Stimulated activated CD8-positive, alpha-beta memory T cell treated with anti-CD3 and anti-CD28 coated beads, Interleukin-2, amount 100 ng/mL, for 1 hour (primary cell): ENCODE data around the gene NPAS2.

ENCODE experiments used
- DNase-seq, 2 donors: peaks; one replicate each; pipeline ENCODE4 v3.0.0-alpha.2; 2020; ENCODE audit warnings: low read depth in 2 of 2

Gene NPAS2

DNA sequence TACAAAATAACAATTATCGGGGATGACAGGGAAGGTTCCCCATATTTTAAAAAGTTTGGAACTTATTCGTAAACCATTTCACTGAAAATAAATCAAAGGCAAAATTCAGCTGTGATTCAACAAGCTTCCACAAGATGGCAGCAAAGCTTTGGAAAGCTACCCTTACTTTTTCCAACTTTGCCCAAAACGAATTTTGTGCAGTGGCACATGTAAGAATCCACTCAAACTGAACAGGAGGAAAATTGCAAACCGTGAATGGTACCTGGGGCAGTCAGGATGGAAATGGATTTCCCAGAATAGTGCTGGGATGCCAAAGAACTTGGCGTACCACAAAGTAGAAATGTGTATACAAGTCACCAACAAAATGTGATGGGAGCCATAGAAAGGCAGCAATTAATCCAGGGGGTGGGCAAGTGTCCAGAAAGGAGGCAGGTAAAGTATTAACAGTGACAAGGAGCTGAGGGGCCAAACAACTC, 192.8 kb downstream of the NPAS2 start:
- DNase-seq = no peak

DNA sequence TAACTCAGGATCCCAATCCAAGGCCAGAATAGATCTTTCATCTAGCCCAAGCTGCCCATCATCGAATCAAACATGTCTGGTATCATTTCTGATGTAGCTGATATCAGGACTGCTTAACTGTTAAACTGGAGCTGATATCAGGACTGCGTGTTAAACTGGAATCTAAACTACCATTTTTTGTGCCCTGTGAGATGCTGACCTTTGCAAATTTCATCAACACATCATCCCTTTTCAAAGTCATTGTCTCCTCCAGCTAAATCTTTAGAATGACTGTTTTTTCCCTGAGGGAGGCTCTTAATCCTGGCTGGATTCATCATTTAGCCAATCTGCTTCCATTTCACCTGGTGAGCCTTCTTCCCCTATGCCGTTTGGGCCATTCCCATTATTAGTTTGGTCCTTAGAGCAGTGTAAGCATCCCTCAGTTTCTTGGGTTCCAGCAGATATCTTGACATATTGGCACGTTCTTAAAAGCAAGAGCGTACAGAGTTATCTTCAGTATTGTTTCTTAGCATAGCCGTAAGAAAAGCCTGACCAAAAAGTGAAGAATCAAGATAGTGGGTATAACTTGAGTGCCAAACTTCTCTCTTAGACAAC, 194.4 kb downstream of the NPAS2 start:
- no peak for DNase-seq

DNA sequence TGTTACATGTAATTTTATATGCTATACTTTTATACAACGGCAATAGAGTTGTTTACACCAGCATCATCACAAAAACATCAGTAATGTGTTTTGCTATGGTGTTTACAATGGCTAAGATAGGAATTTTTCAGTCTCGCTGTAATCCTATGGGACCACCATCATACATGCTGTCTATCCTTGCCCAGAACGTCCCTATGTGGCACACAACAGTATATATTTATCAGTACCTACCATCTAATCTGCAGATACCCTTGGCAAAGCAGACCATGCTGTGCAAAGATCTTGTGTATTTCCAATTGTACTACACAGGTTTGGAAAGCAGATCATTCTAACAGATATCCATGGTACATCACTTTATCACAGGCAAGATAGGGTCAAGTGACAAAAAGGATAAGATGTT, 197.4 kb downstream of the NPAS2 start:
- no peak for DNase-seq

DNA sequence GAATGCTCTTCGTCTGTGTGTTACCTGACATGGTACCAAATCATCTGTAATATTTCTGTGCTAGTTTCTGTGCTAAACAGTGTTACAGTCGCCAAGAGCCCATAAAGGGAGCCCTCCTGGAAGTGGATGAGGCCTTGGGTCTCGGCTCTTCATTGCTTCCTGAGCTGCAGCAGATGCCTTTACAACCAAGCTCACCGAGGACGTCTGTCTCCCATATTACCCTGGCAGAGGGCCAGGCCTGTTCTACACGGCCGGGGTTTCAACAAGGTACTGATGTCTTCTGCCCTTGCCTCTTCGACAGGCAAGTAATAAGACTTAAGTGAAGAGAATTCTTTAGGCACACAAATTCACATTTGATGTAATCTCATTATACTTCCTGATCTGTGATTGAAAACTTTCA, 199.0 kb downstream of the NPAS2 start:
- DNase-seq = no peak

DNA sequence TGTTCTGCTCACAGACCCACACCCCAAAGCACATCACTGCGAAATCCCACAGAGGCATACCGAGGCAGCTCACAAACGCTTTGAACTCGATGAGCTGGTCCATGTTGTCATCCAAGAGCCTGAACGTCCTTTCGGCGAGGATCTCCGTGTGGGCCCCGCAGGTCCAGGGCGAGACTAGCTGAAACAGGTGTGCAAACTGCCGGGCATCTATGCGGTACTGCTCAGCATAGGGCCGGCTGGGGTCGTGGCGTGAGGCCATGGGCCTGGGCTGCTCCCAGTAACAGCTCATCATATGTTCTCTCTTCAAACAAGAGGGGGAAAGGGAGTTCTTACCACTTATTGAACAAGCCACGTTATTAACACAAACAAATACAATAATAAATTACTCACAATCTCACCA, 202.3 kb downstream of the NPAS2 start:
- DNase-seq = no peak

DNA sequence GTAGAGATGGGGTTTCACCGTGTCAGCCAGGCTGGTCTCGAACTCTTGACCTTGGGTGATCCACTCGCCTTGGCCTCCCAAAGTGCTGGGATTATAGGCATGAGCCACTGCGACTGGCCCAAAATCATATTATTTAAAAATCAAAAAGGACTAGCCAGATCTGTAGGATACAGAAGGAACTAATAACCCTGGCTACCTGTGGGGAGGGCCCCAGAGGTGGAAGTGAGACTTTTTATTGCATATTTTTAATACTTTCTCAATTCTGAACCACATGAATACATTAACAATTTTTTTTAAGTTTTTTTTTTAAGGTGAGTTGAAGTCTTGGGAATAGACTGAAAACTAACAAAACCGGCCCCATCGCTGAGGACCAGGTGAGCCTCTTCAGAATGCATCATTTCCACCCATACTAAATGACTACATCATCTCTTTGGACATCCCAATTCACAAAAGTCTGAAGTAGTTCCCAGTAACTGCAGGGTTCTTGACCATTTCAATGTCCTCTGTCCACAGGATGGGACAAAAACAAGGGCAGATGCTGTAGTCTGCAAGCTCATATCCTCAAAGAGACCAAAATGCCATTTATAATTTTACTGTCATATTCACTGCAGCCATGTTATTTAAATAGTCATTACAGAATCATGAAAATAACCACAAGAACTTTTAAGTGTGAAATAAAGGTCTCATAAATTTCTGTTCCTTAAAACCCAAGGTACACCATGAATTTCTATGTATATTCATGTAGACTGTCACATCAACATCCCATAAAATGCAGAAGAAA, 203.6 kb downstream of the NPAS2 start:
- no peak for DNase-seq

DNA sequence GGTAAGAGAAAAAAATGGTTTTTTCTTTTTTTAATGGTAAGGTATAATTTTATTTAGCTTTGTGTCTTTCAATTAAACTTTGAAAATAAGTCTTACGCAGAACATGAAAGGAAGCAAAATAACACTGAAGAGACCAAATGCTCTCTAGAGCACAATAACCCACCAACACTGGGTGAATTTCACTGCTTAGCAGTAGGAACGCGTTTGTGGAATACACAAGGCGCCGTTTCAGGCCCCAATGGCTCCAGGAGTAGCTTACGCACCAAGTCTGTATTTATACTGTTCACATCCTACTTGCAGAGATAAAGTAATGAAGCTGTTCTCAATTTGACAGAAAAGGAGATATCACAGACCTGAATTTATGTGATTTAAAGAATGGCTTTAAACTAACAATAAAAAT, 205.6 kb downstream of the NPAS2 start:
- DNase-seq = no peak

DNA sequence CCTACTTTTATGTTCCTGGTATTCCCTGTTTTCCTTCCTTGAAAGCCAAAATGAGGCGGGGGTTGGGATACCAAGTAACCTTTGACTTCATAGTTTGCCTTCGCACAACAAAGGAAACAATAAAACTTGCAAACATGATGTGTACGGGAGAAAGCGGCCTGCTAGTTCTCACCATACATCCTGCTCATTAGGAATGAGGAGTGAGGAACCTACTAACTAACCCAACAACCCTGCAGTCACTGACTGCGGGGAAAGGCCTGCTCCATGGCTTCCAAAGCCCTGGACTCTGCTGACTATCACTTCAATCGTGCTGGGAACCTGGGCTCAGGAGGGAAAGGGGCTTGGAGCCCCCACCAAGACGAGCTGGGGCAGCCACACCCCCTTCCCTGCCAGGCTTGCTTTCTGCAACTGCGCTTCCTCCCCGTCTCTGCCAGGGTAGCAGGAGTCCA, 206.3 kb downstream of the NPAS2 start:
- DNase-seq = no peak

DNA sequence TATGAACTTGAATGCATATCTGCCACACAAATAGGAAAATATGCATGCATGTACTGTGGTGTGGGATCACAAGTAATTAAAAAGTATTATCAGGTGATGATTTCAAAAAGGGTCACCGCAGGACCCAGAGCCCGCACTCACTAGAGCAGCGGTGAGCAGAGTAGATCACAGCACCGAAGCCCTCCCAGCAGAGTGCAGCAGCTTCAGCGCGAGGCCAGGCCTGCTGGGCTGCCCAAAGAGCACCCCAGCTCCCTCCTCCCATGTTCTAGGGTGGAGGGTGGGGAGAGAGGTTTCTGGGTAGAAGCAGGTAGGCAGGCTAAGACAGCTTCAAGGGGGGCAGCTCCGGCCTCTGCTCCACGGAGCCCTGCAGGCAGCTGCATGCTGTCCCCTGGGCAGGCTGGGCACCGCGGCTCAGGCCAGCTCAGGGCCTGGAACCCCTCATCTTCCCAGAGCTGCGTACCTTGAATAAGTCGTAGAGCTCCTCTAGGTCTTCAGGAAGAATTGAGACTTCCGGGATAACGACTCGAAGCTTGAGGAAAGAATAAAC, 207.1 kb downstream of the NPAS2 start:
- no peak for DNase-seq

DNA sequence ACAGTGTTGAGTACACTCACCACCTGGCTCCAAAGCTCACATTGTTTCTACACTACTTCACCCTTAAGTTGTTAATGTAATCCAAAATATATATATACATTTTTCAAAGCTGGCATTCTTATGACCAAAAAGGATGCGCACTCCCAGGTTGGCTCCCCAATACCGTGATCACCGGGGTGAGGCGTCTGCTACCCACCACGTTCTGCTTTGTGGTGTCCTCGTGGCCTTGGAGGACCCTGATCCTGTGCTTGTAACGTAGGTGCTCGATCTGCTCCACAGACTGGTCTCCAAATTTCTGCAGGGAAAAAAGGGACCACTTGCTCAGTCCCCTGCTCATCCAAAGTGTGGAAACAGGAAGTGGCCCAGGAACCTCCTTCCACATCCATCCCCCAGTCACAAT, 207.9 kb downstream of the NPAS2 start:
- DNase-seq = no peak

DNA sequence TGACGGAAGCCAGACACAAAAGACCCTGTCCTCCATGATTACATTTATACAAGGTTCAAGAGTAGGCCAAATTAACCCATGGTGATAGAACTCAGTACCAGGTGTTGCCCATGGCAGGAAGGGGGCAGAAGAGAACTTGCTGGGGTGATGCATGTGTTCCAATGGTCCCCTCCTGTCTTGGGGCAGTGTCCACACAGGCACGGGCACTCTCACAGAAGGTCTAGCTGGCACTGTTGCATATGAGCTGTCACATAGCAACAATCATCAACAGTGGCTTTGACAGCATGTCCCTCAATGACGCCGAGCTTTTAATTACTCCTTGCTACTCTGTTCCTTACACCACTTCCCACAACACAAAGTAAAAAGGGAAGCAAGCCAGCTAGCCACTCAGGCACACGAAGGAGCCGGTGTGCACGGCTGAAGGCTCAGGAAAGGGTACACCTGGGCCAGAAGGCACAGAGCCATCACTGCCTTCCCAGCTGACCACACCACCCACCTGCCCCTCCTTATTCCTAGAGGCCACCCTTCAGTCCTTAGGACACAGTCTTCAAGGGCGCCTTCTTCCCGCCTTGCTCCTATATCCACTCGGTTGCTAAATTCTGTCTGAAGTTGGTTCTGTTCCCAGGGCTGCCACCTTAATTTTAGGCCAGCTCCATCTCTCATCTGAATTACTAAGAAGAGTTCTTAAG, 211.1 kb downstream of the NPAS2 start:
- no peak for DNase-seq

DNA sequence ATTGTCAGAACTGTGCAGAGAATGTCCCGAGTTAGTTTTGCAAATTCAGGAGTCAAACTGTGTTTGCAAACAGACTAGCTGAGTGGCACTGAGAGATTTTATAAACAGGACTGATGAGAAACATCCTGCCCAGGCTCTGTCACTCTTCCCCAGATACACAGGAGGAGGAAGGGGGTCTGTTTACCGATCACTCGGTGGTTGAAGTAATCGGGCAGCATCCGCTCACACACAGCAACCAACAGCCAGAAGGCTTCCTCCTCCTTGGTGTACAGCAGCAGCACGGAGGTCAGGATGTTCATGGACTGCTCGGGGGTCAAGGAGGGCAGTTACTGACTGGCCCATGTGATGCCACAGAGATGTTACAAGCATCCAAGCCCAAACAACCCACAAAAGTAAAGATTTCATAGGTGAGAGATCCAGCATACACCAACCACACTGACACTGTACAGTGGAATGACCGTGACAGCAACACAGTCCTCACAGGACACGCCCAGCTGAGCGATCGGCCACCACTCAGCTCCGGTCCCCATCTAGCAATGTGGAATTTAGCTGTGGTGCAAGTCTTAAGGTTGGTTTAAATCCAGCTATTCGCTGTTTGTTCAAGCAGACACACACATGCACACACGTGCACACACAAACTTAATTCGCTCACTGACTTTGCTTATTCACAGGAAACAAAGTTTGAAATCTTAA, 212.3 kb downstream of the NPAS2 start:
- DNase-seq = no peak

DNA sequence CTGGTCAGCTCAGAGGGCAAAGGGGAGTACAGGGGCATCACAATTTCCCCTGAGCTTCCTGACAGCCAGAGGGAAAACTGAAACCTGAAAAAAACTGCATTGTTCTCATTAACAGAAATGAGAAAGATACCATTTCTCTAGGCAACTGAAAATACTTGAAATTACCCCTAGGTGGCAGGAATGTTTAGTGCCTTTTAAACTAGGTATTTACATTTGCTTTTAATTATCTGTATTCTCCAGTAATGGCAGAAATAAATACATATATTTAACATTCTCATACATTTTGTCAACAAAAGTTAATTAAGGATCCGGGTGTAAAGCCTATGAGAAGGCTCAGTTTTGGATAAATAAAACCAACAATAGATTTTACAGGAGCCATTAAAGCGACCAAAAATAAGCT, 216.6 kb downstream of the NPAS2 start:
- no peak for DNase-seq

DNA sequence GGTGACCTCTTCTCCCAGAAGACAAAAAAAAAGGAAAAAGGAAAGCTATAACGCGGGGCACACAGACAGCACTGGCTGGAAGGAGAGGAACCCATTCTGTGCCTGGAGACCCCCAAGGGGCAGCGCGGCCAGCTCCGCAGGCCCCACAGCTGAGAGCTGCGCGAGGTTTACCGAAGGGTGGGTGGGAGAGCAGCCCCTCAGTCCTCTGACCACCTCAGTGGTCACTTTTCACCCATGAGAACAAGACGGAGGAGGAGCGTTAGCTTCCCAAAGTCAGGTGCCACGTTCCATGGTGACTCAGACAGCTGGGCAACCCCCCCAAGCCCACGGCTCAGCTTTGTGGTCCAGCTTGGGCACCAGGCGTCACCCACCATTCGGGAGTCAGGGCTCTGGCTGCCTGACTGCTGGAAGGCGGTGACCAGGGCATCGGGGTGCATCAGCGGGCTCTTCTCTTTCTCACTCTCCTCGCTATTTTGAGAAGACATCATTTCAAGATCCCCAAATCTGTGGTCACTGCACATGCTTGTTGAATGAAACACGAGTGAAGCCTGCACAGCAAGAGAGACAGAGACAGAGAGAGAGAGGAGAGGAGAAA, 217.3 kb downstream of the NPAS2 start:
- no peak for DNase-seq

DNA sequence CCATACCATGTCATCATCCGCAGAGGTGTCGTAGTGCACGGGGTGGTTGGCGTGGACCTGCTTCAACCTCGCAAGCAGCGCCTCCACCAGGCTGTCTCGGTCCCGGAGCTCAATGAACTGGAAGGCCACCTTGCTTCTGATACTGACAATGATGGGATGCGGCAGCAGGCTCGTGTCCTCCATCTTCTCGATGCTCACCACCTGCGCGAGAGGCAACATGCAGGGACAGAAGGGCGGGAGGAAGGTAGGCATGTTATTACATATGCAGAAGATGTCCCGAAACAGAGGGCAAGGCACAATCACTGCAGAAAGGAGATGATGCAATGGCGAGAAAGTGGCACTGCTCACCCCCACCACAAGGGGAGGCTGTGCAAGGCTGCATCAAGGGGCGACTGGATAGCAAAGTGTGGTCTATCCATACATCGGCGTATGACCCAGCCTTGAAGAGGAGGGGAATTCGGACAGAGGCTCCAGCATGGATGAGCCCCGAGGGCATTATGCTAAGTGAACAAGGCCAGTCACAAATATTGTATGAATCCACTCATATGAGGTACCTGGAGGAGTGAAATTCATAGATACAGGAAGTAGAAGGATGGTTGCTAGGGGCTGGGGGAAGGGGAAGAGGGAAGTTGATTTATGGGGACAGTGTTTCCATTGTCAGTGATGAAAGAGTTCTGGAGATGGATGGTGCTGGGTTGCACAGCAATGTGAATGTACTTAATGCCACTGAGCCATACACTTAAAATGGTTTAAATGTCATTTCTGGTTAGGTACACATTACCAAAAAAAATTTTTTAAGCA, 218.7 kb downstream of the NPAS2 start:
- DNase-seq = no peak

DNA sequence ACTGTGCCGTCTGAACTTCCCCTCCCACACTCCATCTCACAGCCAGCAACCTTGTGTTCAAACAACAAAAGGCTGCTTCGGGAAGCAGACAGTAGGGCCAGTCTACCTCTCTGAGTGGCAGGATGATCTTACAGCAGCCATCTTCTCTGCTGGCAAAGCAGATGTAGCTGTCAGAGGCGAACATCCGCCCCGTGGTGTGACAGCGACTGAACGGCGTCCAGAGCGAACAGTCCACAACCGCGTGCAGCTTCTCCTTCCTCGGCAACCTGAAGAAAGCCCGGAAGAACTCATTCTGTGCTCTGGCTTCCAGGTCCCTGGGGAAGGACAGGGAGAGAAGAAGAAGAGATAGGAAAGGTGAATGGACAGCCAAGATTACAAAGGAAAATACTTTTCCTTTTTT, 220.1 kb downstream of the NPAS2 start:
- no peak for DNase-seq

DNA sequence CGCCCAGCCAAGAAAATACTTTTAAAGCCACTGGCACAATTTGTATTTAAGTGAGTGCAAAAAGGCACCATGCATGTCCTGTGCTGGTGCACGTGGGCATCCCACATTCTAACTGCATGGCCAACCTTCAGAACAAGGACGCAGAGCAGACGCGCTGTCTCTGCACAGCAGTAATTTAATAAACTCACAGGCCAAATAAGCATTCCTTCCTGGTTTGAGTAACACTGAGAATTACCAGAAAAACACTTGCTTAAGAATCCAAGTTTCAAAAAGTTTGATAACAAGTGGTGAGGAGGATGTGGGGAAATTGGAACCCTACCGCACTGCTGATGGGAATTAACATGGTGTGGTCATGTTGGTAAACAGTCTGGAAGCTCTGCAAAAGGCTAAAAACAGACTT, 220.8 kb downstream of the NPAS2 start:
- DNase-seq = no peak

DNA sequence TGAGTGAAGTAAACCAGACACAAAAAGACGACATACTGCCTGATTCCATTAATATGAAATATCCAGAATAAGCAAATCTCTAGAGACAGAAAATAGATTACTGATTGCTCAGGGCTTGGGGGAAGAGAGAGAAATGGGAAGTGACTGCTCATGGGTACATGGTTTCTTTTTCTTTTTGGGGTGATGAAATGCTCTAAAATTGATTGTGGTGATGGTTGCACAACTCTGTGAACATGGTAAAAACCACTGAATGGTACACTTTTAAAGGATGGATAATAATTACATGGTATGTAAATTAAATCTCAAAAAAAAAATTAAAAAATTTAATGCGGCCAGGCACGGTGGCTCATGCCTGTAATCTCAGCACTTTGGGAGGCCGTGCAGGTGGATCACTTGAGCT, 221.5 kb downstream of the NPAS2 start:
- DNase-seq = no peak

DNA sequence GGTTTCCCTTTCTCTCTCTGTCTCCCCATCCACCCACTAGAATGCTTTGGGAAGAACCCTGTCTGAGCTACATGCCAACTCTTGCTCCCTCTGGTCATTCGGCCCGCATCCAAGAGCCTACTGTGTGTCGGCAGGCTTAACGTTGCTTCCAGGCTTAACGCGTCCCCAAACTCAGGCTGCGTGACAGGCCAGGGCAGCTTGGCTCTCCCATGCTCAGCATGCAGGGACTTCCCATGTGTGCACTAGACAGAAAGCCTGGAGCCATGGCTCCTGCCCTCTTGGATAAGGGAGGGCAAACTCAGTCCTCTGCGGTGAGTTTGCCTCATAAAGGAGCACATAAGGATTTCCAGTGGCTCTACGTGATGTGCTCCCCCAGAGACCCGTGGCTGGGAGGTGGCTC, 225.4 kb downstream of the NPAS2 start:
- no peak for DNase-seq
